SK-N-SH (cell line): Measurements from ENCODE around the gene GPR17. TPM values are rescaled to one million over a fixed set of nuclear protein-coding genes. Genes with fewer than 3 reads are reported as not detected.

Source experiments
- CTCF ChIA-PET: fragments of 300-600, 350-600 bp; formaldehyde crosslinking; extraction: SDS; loops from one replicate; lab custom pipeline; 2021; lab: Yijun Ruan, JAX
- POLR2A ChIA-PET: fragments of 350-600 bp; sonication (Branson Sonifier 250); formaldehyde crosslinking; extraction: SDS; loops from one replicate; lab custom pipeline; 2020; ENCODE audit warnings: antibody characterized with exemption, inconsistent platforms; lab: Yijun Ruan, JAX
- DNase-seq: peaks from one replicate; pipeline ENCODE4 v3.0.0; 2012
- H2AFZ ChIP-seq: fragments of 200-600 bp; sonication (generic); 2 replicates; pipeline ENCODE4 v1.8.1; 2016; ENCODE audit warnings: antibody characterized with exemption, mild to moderate bottlenecking, low read depth
- H3F3A ChIP-seq: fragments of 200-600 bp; sonication (generic); replicated peaks from 2 replicates; pipeline ENCODE3; 2016; ENCODE audit warnings: antibody characterized with exemption, mild to moderate bottlenecking; ENCODE audit not compliant: insufficient read depth
- H3K27ac ChIP-seq, 2 experiments: fragments of 200-500 bp in 1 of 2; fragments of 200-600 bp in 1 of 2; sonication (Bioruptor generic) in 1 of 2; sonication (generic), shearing (Covaris generic) in 1 of 2; 2 replicates each; pipeline versions ENCODE4 v1.5.1 to v1.6.1; 2014 to 2016; ENCODE audit warnings: low read depth in 2 of 2, inconsistent platforms in 1 of 2, low read length in 1 of 2, mild to moderate bottlenecking in 1 of 2, mixed read lengths in 1 of 2
- H3K27me3 ChIP-seq: fragments of 200-600 bp; sonication (generic), shearing (Covaris generic); 2 replicates; pipeline ENCODE4 v1.6.1; 2016; ENCODE audit warnings: mixed run types; ENCODE audit not compliant: insufficient read depth
- H3K36me3 ChIP-seq, 2 experiments: fragments of 200-500 bp in 1 of 2; fragments of 200-600 bp in 1 of 2; sonication (Bioruptor generic) in 1 of 2; sonication (generic) in 1 of 2; replicated peaks in 1 of 2; 2 replicates each; pipeline versions ENCODE3 to v1.5.1; 2014 to 2016; ENCODE audit warnings: low read length in 1 of 2, mild to moderate bottlenecking in 1 of 2; ENCODE audit not compliant: insufficient read depth in 2 of 2, control insufficient read depth in 1 of 2
- H3K4me1 ChIP-seq, 2 experiments: fragments of 200-500 bp in 1 of 2; fragments of 200-600 bp in 1 of 2; sonication (Bioruptor generic) in 1 of 2; sonication (generic), shearing (Covaris generic) in 1 of 2; 2 replicates each; pipeline versions ENCODE4 v1.5.1 to v1.6.1; 2014 to 2016; ENCODE audit warnings: low read depth in 1 of 2, low read length in 1 of 2, mixed run types in 1 of 2; ENCODE audit not compliant: insufficient read depth in 2 of 2, control insufficient read depth in 1 of 2
- H3K4me2 ChIP-seq: fragments of 200-600 bp; sonication (generic), shearing (Covaris generic); 2 replicates; pipeline ENCODE4 v1.6.1; 2017; ENCODE audit warnings: mixed run types
- H3K4me3 ChIP-seq, 2 experiments: fragments of 200-500 bp in 1 of 2; fragments of 200-600 bp in 1 of 2; sonication (Bioruptor generic) in 1 of 2; sonication (generic), shearing (Covaris generic) in 1 of 2; 2 replicates each; pipeline versions ENCODE4 v1.5.1 to v1.8.1; 2014 to 2016; ENCODE audit warnings: low read depth in 2 of 2, inconsistent platforms in 1 of 2, low read length in 1 of 2, mild to moderate bottlenecking in 1 of 2, mixed read lengths in 1 of 2, moderate library complexity in 1 of 2
- H3K79me2 ChIP-seq: fragments of 200-600 bp; sonication (generic); 2 replicates; pipeline ENCODE4 v1.8.1; 2017; ENCODE audit warnings: mild to moderate bottlenecking; ENCODE audit not compliant: insufficient read depth
- H3K9ac ChIP-seq: fragments of 200-600 bp; sonication (generic); 2 replicates; pipeline ENCODE4 v1.6.1; 2017; ENCODE audit warnings: mixed run types
- H3K9me2 ChIP-seq: fragments of 200-600 bp; sonication (generic); 2 replicates; pipeline ENCODE4 v1.6.1; 2017; ENCODE audit warnings: mixed run types
- H3K9me3 ChIP-seq: fragments of 200-600 bp; sonication (generic); 2 replicates; pipeline ENCODE4 v1.6.1; 2017; ENCODE audit warnings: mixed run types, mild to moderate bottlenecking, moderate library complexity
- H4K20me1 ChIP-seq: fragments of 200-600 bp; sonication (generic); 2 replicates; pipeline ENCODE4 v1.6.1; 2017; ENCODE audit warnings: mild to moderate bottlenecking, mixed run types; ENCODE audit not compliant: insufficient read depth
- CHD2 ChIP-seq: fragments of 150-350 bp; IDR thresholded peaks from 2 replicates; pipeline ENCODE4 v1.6.1; 2018; ENCODE audit warnings: low read length; ENCODE audit not compliant: partially characterized antibody
- CTCF ChIP-seq: fragments of 200-600 bp; sonication (generic); IDR thresholded peaks from 2 replicates; pipeline ENCODE4 v1.6.1; 2017; ENCODE audit warnings: antibody characterized with exemption, mild to moderate bottlenecking, moderate library complexity
- EP300 ChIP-seq, 2 experiments: IDR thresholded peaks; 2 replicates each; pipeline versions ENCODE4 v1.4.0 to v1.6.1; 2012; ENCODE audit warnings: borderline replicate concordance in 1 of 2, low read depth in 1 of 2, low read length in 1 of 2
- FOSL2 ChIP-seq: IDR thresholded peaks from 2 replicates; pipeline ENCODE4 v1.4.0; 2012; ENCODE audit warnings: low read depth, mild to moderate bottlenecking, moderate library complexity, borderline replicate concordance
- FOXJ3 ChIP-seq: sonication (generic); formaldehyde crosslinking; IDR thresholded peaks from 2 replicates; pipeline ENCODE4 v1.5.1; 2020; ENCODE audit warnings: mild to moderate bottlenecking, missing genetic modification reagents
- IRF3 ChIP-seq: fragments of 150-350 bp; IDR thresholded peaks from 2 replicates; pipeline ENCODE4 v1.6.1; 2016; ENCODE audit warnings: mild to moderate bottlenecking, low read depth, low read length
- NRF1 ChIP-seq: IDR thresholded peaks from 2 replicates; pipeline ENCODE4 v1.6.1; 2012; ENCODE audit warnings: low read depth, mild to moderate bottlenecking, low read length
- RFX5 ChIP-seq: IDR thresholded peaks from 2 replicates; pipeline ENCODE4 v1.6.1; 2012; ENCODE audit warnings: mild to moderate bottlenecking, improper control_type of control experiment, low read length
- RXRA ChIP-seq: IDR thresholded peaks from 2 replicates; pipeline ENCODE4 v1.4.0; 2012; ENCODE audit warnings: low read depth, mild to moderate bottlenecking, borderline replicate concordance
- TEAD4 ChIP-seq: IDR thresholded peaks from 2 replicates; pipeline ENCODE4 v1.4.0; 2012; ENCODE audit warnings: mild to moderate bottlenecking, borderline replicate concordance; ENCODE audit not compliant: insufficient read depth
- USF2 ChIP-seq: fragments of 150-350 bp; IDR thresholded peaks from 2 replicates; pipeline ENCODE4 v1.6.1; 2017; ENCODE audit warnings: antibody characterized with exemption, low read length, low read depth, borderline replicate concordance
- ZBTB33 ChIP-seq: IDR thresholded peaks from 2 replicates; pipeline ENCODE4 v1.4.0; 2012; ENCODE audit warnings: low read depth, borderline replicate concordance
- WGBS: methylation state at CpG from one replicate; pipeline ENCODE4 v1.1.6; 2017; ENCODE audit warnings: low lambda C conversion rate; 5-methylcytosine and 5-hydroxymethylcytosine counted together
- polyA plus RNA-seq, 3 experiments: library from polyadenylated mRNA; depleted of rRNA; stranded (reverse); fragments of >200 nt; gene quantifications; 2 replicates each; pipeline ENCODE4 v1.2.3, GENCODE V29; 2012

GPR17 gene
- polyA plus RNA-seq, 1 of the 3 experiments (the other 2 are of a cell fraction), result 0.03 TPM

- WGBS, result 96% methylated on average over 13 of the region's 16 CpGs
- ChIA-PET POLR2A (no interaction called here), CTCF (interaction anchor here (0.6 to 2.0 kb wide), 5 partner anchors 9 to 453 kb away, joined by 3 to 8 read pairs (median 3); no protein-coding TSS in a partner anchor)
- no peak overlapping the region for H3K27ac ChIP-seq
- no peak for DNase-seq
- no peak overlapping the region for H2AFZ ChIP-seq
- H3K9ac ChIP-seq, result no peak overlapping the region
- no peaks in the 10 kb centered on the region for H3K79me2 ChIP-seq
- no peak overlapping the region for H3K4me2 ChIP-seq
- H3F3A ChIP-seq, result no peaks in the 10 kb centered on the region
- H3K4me3 ChIP-seq, result no peak overlapping the region
- no peaks in the 10 kb centered on the region for H3K36me3 ChIP-seq
- no peaks in the 10 kb centered on the region for H3K9me3 ChIP-seq
- no peak for TF ChIP-seq CTCF
- no peak for TF ChIP-seq NRF1
- no peak for TF ChIP-seq ZBTB33
- TF ChIP-seq CHD2, result no peak
- no peak for TF ChIP-seq RXRA
- TF ChIP-seq TEAD4, result no peak
- TF ChIP-seq IRF3, result no peak
- no peak for TF ChIP-seq FOSL2
- TF ChIP-seq USF2, result no peak
- TF ChIP-seq EP300 (IDR thresholded peaks at IDR 0.05; ENCODE audit: borderline replicate concordance in 1 of 2, low read depth in 1 of 2, low read length in 1 of 2), result no peak
- TF ChIP-seq FOXJ3, result no peak
- TF ChIP-seq RFX5, result no peak
- no peaks in the 10 kb centered on the region for H3K27me3 ChIP-seq
- no peaks in the 10 kb centered on the region for H3K9me2 ChIP-seq
- peaks cover 0 to 34% of the 10 kb centered on the region in 2 experiments; a peak in 1 of 4 replicates for H3K4me1 ChIP-seq
- no peaks in the 10 kb centered on the region for H4K20me1 ChIP-seq
Measured at GRCh38 chr2:127631541-127631996, 14.4 kb upstream of the GPR17 start.
